Activated CD8-positive, alpha-beta memory T cell treated with anti-CD3 and anti-CD28 coated beads, Interleukin-2, amount 50 U/mL, for 1 hour (primary cell): ENCODE data around the gene PLA2G1B.
"Not testable (repeated sequence)": the region's sequence is repeated elsewhere in the genome, so short reads cannot be mapped to it uniquely, and the experiment has no call there.

Source experiments
- DNase-seq: peaks from one replicate; pipeline ENCODE4 v3.0.0-alpha.2; 2020; ENCODE audit errors: extremely low read depth

Gene PLA2G1B

GRCh38 chr12:120358412-120359100 is 31.0 kb upstream of the PLA2G1B start:
- DNase-seq: no peak

GRCh38 chr12:120357104-120357503 is 29.5 kb upstream of the PLA2G1B start:
- no peak for DNase-seq

- peak; percentile 21 for DNase-seq
These were observed 29.0 kb upstream of the PLA2G1B start for GRCh38 chr12:120356567-120357030.

GRCh38 chr12:120353556-120354317 is 26.2 kb upstream of the PLA2G1B start:
- no peak for DNase-seq

- DNase-seq: no peak
These were observed 25.6 kb upstream of the PLA2G1B start for GRCh38 chr12:120353136-120353535.

GRCh38 chr12:120352117-120352516 is 24.5 kb upstream of the PLA2G1B start:
- DNase-seq: no peak

- DNase-seq: no peak
These were observed 23.2 kb upstream of the PLA2G1B start for GRCh38 chr12:120350576-120351350.

GRCh38 chr12:120347766-120348165 is 20.2 kb upstream of the PLA2G1B start:
- no peak for DNase-seq

- no peak for DNase-seq
These were observed 19.1 kb upstream of the PLA2G1B start for GRCh38 chr12:120346681-120347080.

GRCh38 chr12:120346031-120346430 is 18.5 kb upstream of the PLA2G1B start:
- no peak for DNase-seq

GRCh38 chr12:120343692-120344091 is 16.1 kb upstream of the PLA2G1B start:
- no peak for DNase-seq

GRCh38 chr12:120343039-120343537 is 15.5 kb upstream of the PLA2G1B start:
- no peak for DNase-seq

- DNase-seq: no peak
These were observed 14.8 kb upstream of the PLA2G1B start for GRCh38 chr12:120342175-120343038.

- DNase-seq: no peak
These were observed 11.7 kb upstream of the PLA2G1B start for GRCh38 chr12:120339256-120339655.

- DNase-seq: no peak
These were observed 10.2 kb upstream of the PLA2G1B start for GRCh38 chr12:120337730-120338129.

- not testable (repeated sequence) for DNase-seq
These were observed 8.8 kb upstream of the PLA2G1B start for GRCh38 chr12:120336392-120336791.

GRCh38 chr12:120335447-120335846 is 7.9 kb upstream of the PLA2G1B start:
- not testable (repeated sequence) for DNase-seq

- DNase-seq: no peak
These were observed 4.9 kb upstream of the PLA2G1B start for GRCh38 chr12:120332523-120332922.

GRCh38 chr12:120332041-120332440 is 4.5 kb upstream of the PLA2G1B start:
- no peak for DNase-seq

- no peak for DNase-seq
These were observed 3.8 kb upstream of the PLA2G1B start for GRCh38 chr12:120331390-120331789.

GRCh38 chr12:120328228-120328627 is 649 bp upstream of the PLA2G1B start:
- no peak for DNase-seq
